Measurements from ENCODE around the gene NEURL1. TPM values are rescaled to one million over a fixed set of nuclear protein-coding genes. Genes with fewer than 3 reads are reported as not detected.

NEURL1 gene
- total RNA-seq, 1 donor from 2014 or later: 4.2 TPM

- peaks cover 5% of the 10 kb centered on the region for H3K4me1 ChIP-seq
- TF ChIP-seq CTCF (IDR thresholded peaks at IDR 0.05) (no peak), POLR2A (IDR thresholded peaks at IDR 0.05) (no peak), POLR2AphosphoS5 (IDR thresholded peaks at IDR 0.05; ENCODE audit: insufficient read depth in 1 of 2, low read depth in 1 of 2) (no peak)
- no peak for DNase-seq (ENCODE audit: extremely low spot score in 2 of 2)
- no peak overlapping the region for H3K4me3 ChIP-seq
- no peaks in the 10 kb centered on the region for H3K27me3 ChIP-seq
- no peak overlapping the region for H3K27ac ChIP-seq
- H3K36me3 ChIP-seq: peaks cover 0 to 8% of the 10 kb centered on the region in 2 donors
- intact Hi-C loops (cut with DNase I): no loop called here
- no peaks in the 10 kb centered on the region for H3K9me3 ChIP-seq
Observed at GRCh38 chr10:103587073-103587472, 93.6 kb downstream of the NEURL1 start.

GRCh38 chr10:103589074-103589630 lies 95.6 kb downstream of the NEURL1 start:
- intact Hi-C loops (cut with DNase I): no loop called here
- no peaks in the 10 kb centered on the region for H3K9me3 ChIP-seq
- peaks cover 0 to 8% of the 10 kb centered on the region in 2 donors for H3K36me3 ChIP-seq
- no peaks in the 10 kb centered on the region for H3K27me3 ChIP-seq
- DNase-seq (ENCODE audit: extremely low spot score in 2 of 2): no peak
- TF ChIP-seq POLR2AphosphoS5 (IDR thresholded peaks at IDR 0.05; ENCODE audit: insufficient read depth in 1 of 2, low read depth in 1 of 2) (no peak), CTCF (IDR thresholded peaks at IDR 0.05) (no peak), POLR2A (IDR thresholded peaks at IDR 0.05) (no peak)
- no peak overlapping the region for H3K27ac ChIP-seq
- H3K4me1 ChIP-seq: no peaks in the 10 kb centered on the region
- H3K4me3 ChIP-seq: no peak overlapping the region

- intact Hi-C loops (cut with DNase I): loop anchor here (10.0 kb wide), 1 partner anchor 175 kb away; no protein-coding TSS in a partner anchor
- H3K9me3 ChIP-seq: no peaks in the 10 kb centered on the region
- no peaks in the 10 kb centered on the region for H3K4me1 ChIP-seq
- no peak for DNase-seq (ENCODE audit: extremely low spot score in 2 of 2)
- H3K27me3 ChIP-seq: no peaks in the 10 kb centered on the region
- H3K4me3 ChIP-seq: no peak overlapping the region
- H3K27ac ChIP-seq: no peak overlapping the region
- TF ChIP-seq POLR2AphosphoS5 (IDR thresholded peaks at IDR 0.05; ENCODE audit: insufficient read depth in 1 of 2, low read depth in 1 of 2) (no peak), POLR2A (IDR thresholded peaks at IDR 0.05) (no peak), CTCF (IDR thresholded peaks at IDR 0.05) (no peak)
- peaks cover 0 to 8% of the 10 kb centered on the region in 2 donors for H3K36me3 ChIP-seq
Observed at GRCh38 chr10:103590060-103590459, 96.6 kb downstream of the NEURL1 start.

GRCh38 chr10:103590744-103591291 lies 97.3 kb downstream of the NEURL1 start:
- TF ChIP-seq CTCF (IDR thresholded peaks at IDR 0.05) (no peak), POLR2AphosphoS5 (IDR thresholded peaks at IDR 0.05; ENCODE audit: insufficient read depth in 1 of 2, low read depth in 1 of 2) (no peak)
- Histone ChIP-seq H3K4me1 (no peaks in the 10 kb centered on the region), H3K4me3 (no peak overlapping the region), H3K36me3 (peaks cover 0 to 8% of the 10 kb centered on the region in 2 donors), H3K27ac (no peak overlapping the region), H3K27me3 (no peaks in the 10 kb centered on the region), H3K9me3 (no peaks in the 10 kb centered on the region)
- DNase-seq (ENCODE audit: extremely low spot score in 2 of 2): no peak
- intact Hi-C loops (cut with DNase I): loop anchor here (10.0 kb wide), 1 partner anchor 176 kb away; no protein-coding TSS in a partner anchor

Measured in vagina (tissue), 2 donors.